HCT116 (cell line): ENCODE data around the gene VGF. TPM values are rescaled to one million over a fixed set of nuclear protein-coding genes. Genes with fewer than 3 reads are reported as not detected.

Experiments used
- ATAC-seq: fragments of 200-7000 bp; cut with Tn5 transposase; 2 replicates; pipeline ENCODE4 v1.9.1; 2020; ENCODE audit warnings: mild to moderate bottlenecking, moderate library complexity
- BruUV-seq: library from RNA; stranded (reverse); fragments of 400-500 nt; replicated peaks from 2 replicates; lab custom pipeline; 2021; lab: Mats Ljungman, UMichigan
- CTCF ChIA-PET: fragments of 300-600 bp; sonication (Branson Sonifier 250); formaldehyde crosslinking; loops from one replicate; lab custom pipeline; 2021; ENCODE audit warnings: antibody characterized with exemption; lab: Charles Lee
- POLR2A ChIA-PET: fragments of 300-600, 350-600 bp; sonication (Branson Sonifier 250); formaldehyde crosslinking; loops from one replicate; lab custom pipeline; 2021; ENCODE audit warnings: antibody characterized with exemption; lab: Charles Lee
- RAD21 ChIA-PET, 2 experiments: fragments of 300-600 bp; sonication (Branson Sonifier 250); formaldehyde crosslinking; loops; one replicate each; lab custom pipeline; 2023; ENCODE audit warnings: low total read pairs in 2 of 2; ENCODE audit not compliant: uncharacterized antibody in 2 of 2, unreplicated experiment in 2 of 2, low non-redundant PET in 1 of 2; lab: Charles Lee
- DNase-seq: peaks from one replicate; pipeline ENCODE4 v3.0.0-alpha.2; 2010; ENCODE audit warnings: low read depth, low spot score
- H2AFZ ChIP-seq: fragments of 200-600 bp; shearing (Covaris generic), sonication (generic); 2 replicates; pipeline ENCODE4 v1.6.1; 2017; ENCODE audit warnings: low read depth, mixed run types, mixed read lengths, antibody characterized with exemption, low read length; ENCODE audit not compliant: poor library complexity, severe bottlenecking
- H3K27ac ChIP-seq: 2 replicates; pipeline ENCODE4 v1.5.1; 2012; ENCODE audit warnings: low read depth, low read length
- H3K27me3 ChIP-seq: fragments of 200-600 bp; sonication (generic); 2 replicates; pipeline ENCODE4 v1.6.1; 2016; ENCODE audit warnings: mixed run types, low read length, mixed read lengths; ENCODE audit not compliant: insufficient read depth
- H3K36me3 ChIP-seq, 2 experiments: fragments of 200-500 bp in 1 of 2; fragments of 200-600 bp in 1 of 2; sonication (Bioruptor generic) in 1 of 2; sonication (generic) in 1 of 2; 2 replicates each; pipeline versions ENCODE4 v1.5.1 to v1.6.1; 2014 to 2016; ENCODE audit warnings: low read length in 2 of 2, inconsistent platforms in 1 of 2, mixed read lengths in 1 of 2, mixed run types in 1 of 2; ENCODE audit not compliant: insufficient read depth in 2 of 2, control insufficient read depth in 1 of 2
- H3K4me1 ChIP-seq, 2 experiments: fragments of 200-600 bp in 1 of 2; sonication (generic) in 1 of 2; 2 replicates each; pipeline versions ENCODE4 v1.5.1 to v1.6.1; 2012 to 2017; ENCODE audit warnings: low read length in 2 of 2, inconsistent platforms in 1 of 2, mild to moderate bottlenecking in 1 of 2, mixed read lengths in 1 of 2, mixed run types in 1 of 2, moderate library complexity in 1 of 2; ENCODE audit not compliant: insufficient read depth in 2 of 2, control insufficient read depth in 1 of 2
- H3K4me2 ChIP-seq: fragments of 200-600 bp; sonication (generic); 2 replicates; pipeline ENCODE4 v1.6.1; 2017; ENCODE audit warnings: mixed run types, low read length, mixed read lengths
- H3K4me3 ChIP-seq, 2 experiments: fragments of 200-600 bp in 1 of 2; sonication (generic) in 1 of 2; replicated peaks in 1 of 2; 2 replicates each; pipeline ENCODE4 v1.5.1; 2011 to 2016; ENCODE audit warnings: low read length in 2 of 2, control low read depth in 1 of 2, low read depth in 1 of 2, mild to moderate bottlenecking in 1 of 2, mixed read lengths in 1 of 2, mixed run types in 1 of 2
- H3K79me2 ChIP-seq: fragments of 200-600 bp; sonication (generic); 2 replicates; pipeline ENCODE4 v1.6.1; 2017; ENCODE audit warnings: mild to moderate bottlenecking, mixed run types, low read length, moderate library complexity, mixed read lengths; ENCODE audit not compliant: insufficient read depth
- H3K9ac ChIP-seq: fragments of 200-600 bp; sonication (generic); 2 replicates; pipeline ENCODE4 v1.6.1; 2016; ENCODE audit warnings: low read length, mixed read lengths
- H3K9me2 ChIP-seq: fragments of 200-600 bp; sonication (generic), shearing (Covaris generic); 2 replicates; pipeline ENCODE4 v1.6.1; 2017; ENCODE audit warnings: mixed run types, mild to moderate bottlenecking, moderate library complexity; ENCODE audit not compliant: insufficient read depth
- H3K9me3 ChIP-seq, 2 experiments: fragments of 200-500 bp in 1 of 2; fragments of 200-600 bp in 1 of 2; sonication (Bioruptor generic) in 1 of 2; sonication (generic) in 1 of 2; 2 replicates each; pipeline ENCODE4 v1.6.1; 2014 to 2017; ENCODE audit warnings: low read length in 2 of 2, mixed read lengths in 2 of 2, inconsistent platforms in 1 of 2, low read depth in 1 of 2, mild to moderate bottlenecking in 1 of 2, mixed run types in 1 of 2, moderate library complexity in 1 of 2; ENCODE audit not compliant: control insufficient read depth in 1 of 2, insufficient read depth in 1 of 2
- H4K20me1 ChIP-seq: fragments of 200-600 bp; sonication (generic), shearing (Covaris generic); 2 replicates; pipeline ENCODE4 v1.6.1; 2017; ENCODE audit warnings: mixed run types, mild to moderate bottlenecking, moderate library complexity; ENCODE audit not compliant: insufficient read depth
- CBX3 ChIP-seq: IDR thresholded peaks from 2 replicates; pipeline ENCODE4 v1.6.1; 2012; ENCODE audit warnings: low read depth
- CEBPB ChIP-seq: IDR thresholded peaks from 2 replicates; pipeline ENCODE4 v1.6.1; 2012; ENCODE audit warnings: low read depth
- EGR1 ChIP-seq: IDR thresholded peaks from 2 replicates; pipeline ENCODE4 v1.6.1; 2012; ENCODE audit warnings: low read depth
- EZH2phosphoT487 ChIP-seq: fragments of 200-600 bp; IDR thresholded peaks from 2 replicates; pipeline ENCODE4 v1.6.1; 2018; ENCODE audit warnings: antibody characterized with exemption, borderline replicate concordance
- SRF ChIP-seq: IDR thresholded peaks from 2 replicates; pipeline ENCODE4 v1.6.1; 2012; ENCODE audit warnings: low read depth
- ZBTB33 ChIP-seq: IDR thresholded peaks from 2 replicates; pipeline ENCODE4 v1.6.1; 2011; ENCODE audit warnings: mild to moderate bottlenecking, low read length, moderate library complexity; ENCODE audit not compliant: insufficient replicate concordance; ENCODE audit errors: extremely low read depth
- ZFX ChIP-seq: fragments of 450-650 bp; IDR thresholded peaks from 2 replicates; pipeline ENCODE4 v1.6.1; 2017
- intact Hi-C: fragments of 100-400 bp; cut with micrococcal nuclease; formaldehyde crosslinking; loops from 2 replicates; pipeline ENCODE4 v1.10.0; 2022
- total RNA-seq: library from RNA; stranded (reverse); gene quantifications from one replicate; pipeline ENCODE4 v1.2.1, GENCODE V29; 2021; ENCODE audit not compliant: unreplicated experiment

Gene VGF
- total RNA-seq, 1 experiment from 2014 or later: 43.2 TPM

GRCh38 chr7:101126651-101127459 lies 38.5 kb downstream of the VGF start, which contains the start of gene SERPINE1 (continued):
- TF ChIP-seq ZBTB33 (no peak), EZH2phosphoT487 (no peak), ZFX (no peak), CEBPB (no peak)
- TF ChIP-seq, all 23 proteins: peak for 4

- Histone ChIP-seq H3K36me3 (peaks cover 0 to 5% of the 10 kb centered on the region in 2 experiments; a peak in 1 of 4 replicates), H3K4me1 (peaks cover 56 to 75% of the 10 kb centered on the region in 2 experiments), H2AFZ (peak overlapping the region; percentile 59), H3K27ac (peak overlapping the region; percentile 57), H3K9ac (peak overlapping the region; percentile 53), H3K79me2 (no peaks in the 10 kb centered on the region), H4K20me1 (no peaks in the 10 kb centered on the region), H3K27me3 (no peaks in the 10 kb centered on the region), H3K4me2 (peak overlapping the region; percentile 80), H3K9me3 (no peaks in the 10 kb centered on the region)
- ChIA-PET CTCF (interaction anchor here (1.0 to 2.6 kb wide), 6 partner anchors 12 to 49 kb away, joined by 3 to 16 read pairs (median 6); no protein-coding TSS in a partner anchor), RAD21 (no interaction called here), POLR2A (interaction anchor here (0.7 to 4.0 kb wide), 20 partner anchors 8 to 231 kb away, joined by 3 to 26 read pairs (median 4); partner anchors contain the start of gene VGF)
- peak; percentile 30 for ATAC-seq
- BruUV-seq: TSS peak; percentile 41
- no peak for TF ChIP-seq CBX3
- no peak for TF ChIP-seq EGR1
- 0 out of 2 replicates have a peak, but pooled peaks have one; percentile 25 for TF ChIP-seq ZFX
- TF ChIP-seq EZH2phosphoT487: no peak
- TF ChIP-seq SRF: no peak
- TF ChIP-seq, all 23 proteins: peak for 1
- peak overlapping the region in 1 of 2 experiments; percentile 50; a peak in 2 of 4 replicates for H3K4me3 ChIP-seq
- H3K9me2 ChIP-seq: no peaks in the 10 kb centered on the region
- intact Hi-C loops: no loop called here
- no peak for DNase-seq
Observed at GRCh38 chr7:101125989-101126650, 39.2 kb downstream of the VGF start.
